Measurements from ENCODE around the gene MMP28.

GRCh38 chr17:35788477-35789368 lies 6.7 kb downstream of the MMP28 start:
- TF ChIP-seq CTCF (IDR thresholded peaks at IDR 0.05; ENCODE audit: low read length) (no peak), EZH2 (IDR thresholded peaks at IDR 0.05; ENCODE audit: borderline replicate concordance, low read length) (no peak)
